CD4-positive, alpha-beta T cell treated with Interleukin-15 for 4 hours (primary cell): ENCODE results near the gene SAXO1.
"Not testable (repeated sequence)": the region's sequence is repeated elsewhere in the genome, so short reads cannot be mapped to it uniquely, and the experiment has no call there.

Experiments used
- DNase-seq: peaks from one replicate; pipeline ENCODE4 v3.0.0-alpha.2; 2020; ENCODE audit warnings: low spot score

Gene SAXO1

DNA sequence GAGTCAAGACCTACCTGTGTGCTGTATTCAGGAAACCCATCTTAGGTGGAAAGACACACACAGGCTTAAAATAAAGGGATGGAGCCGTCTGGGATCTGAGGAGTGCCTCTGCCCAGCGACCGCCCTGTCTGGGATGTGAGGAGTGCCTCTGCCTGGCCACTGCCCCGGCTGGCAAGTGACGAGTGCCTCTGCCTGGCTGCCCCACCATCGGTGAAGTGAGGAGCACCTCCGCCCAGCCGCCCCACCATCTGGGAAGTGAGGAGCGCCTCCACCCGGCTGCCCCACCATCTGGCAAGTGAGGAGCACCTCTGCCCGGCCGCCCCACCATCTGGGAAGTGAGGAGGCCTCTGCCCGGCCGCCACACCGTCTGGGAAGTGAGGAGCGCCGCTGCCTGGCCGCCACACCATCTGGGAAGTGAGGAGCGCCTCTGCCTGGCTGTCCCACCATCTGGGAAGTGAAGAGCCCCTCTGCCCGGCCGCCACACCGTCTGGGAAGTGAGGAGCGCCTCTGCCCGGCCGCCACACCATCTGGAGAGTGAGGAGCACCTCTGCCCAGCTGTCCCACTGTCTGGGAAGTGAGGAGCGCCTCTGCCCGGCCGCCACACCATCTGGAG lies 33.7 kb downstream of the SAXO1 start:
- no peak for DNase-seq

DNA sequence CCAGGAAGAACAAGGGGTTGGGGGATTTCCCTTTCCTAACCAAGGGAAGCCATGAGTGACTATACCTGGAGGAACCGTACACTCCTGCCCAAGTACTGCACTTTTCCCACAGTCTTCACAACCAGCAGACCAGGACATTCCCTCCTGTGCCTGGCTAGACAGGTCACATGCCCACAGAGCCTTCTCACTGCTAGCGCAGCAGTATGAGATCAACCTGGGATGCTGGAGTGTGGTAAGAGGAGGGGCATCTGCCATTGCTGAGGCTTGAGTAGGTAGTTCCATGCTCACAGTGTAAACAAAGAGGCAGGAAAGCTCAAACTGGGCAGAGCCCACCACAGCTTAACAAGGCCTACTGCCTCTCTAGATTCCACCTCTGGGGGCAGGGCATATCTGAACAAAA lies 35.9 kb downstream of the SAXO1 start:
- DNase-seq = no peak

DNA sequence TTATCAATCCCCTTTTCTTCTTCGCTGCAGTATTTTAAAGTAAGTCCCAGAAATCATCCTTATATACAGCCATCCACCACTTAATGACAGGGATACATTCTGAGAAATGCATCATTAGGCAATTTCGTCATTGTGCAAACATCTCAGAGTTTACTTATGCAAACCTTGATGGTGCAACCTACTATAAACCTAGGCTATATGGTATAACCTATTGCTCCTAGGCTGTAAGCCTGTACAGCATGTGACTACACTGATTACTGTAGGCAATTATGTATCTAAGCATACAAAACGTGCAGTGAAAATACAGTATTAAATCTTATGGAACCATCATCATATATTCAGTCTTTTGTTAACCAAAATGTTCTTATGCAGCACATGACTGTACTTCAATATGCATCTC lies 36.8 kb downstream of the SAXO1 start:
- DNase-seq = no peak

DNA sequence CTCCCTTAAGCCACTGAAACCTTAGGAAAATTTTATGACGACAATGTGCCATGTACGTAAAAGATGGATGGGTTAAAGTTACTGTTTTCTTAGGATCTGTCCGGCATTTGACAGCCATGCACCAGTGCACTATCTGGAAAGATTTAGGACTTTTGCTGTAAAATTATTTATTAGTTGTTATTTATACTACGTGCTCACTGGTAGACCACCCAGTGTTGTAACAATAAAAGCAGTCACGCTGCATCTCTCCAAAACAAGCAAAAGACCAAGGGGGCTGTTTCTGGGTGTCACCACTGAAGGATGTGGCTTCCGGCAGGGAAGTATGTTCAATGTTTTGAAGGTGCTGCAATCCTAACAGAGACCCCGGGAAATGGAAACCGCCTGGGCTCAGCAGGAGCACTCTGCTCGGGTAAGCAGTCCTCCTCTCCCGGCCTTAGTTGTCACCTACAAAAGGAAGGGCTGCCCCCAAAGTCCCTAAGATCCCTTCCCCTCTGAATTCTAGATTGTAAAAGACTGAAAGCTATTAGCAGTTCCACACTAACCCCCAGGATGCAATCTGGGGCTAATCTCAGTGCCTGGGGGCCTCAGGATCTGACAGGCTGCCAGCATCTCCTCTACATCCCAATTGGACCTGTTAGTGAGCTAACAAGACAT lies 38.6 kb downstream of the SAXO1 start:
- no peak for DNase-seq

DNA sequence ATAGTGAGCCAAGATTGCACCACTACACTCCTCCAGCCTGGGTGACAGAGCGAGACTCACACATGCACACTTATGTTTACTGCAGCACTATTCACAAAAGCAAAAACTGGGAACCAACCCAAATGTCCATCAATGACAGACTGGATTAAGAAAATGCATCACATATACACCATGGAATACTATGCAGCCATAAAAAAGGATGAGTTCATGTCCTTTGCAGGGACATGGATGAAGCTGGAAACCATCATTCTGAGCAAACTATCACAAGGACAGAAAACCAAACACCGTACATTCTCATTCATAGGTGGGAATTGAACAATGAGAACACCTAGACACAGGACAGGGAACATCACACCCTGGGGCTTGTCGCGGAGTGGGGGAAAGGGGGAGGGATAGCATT lies 41.8 kb downstream of the SAXO1 start:
- not testable (repeated sequence) for DNase-seq

DNA sequence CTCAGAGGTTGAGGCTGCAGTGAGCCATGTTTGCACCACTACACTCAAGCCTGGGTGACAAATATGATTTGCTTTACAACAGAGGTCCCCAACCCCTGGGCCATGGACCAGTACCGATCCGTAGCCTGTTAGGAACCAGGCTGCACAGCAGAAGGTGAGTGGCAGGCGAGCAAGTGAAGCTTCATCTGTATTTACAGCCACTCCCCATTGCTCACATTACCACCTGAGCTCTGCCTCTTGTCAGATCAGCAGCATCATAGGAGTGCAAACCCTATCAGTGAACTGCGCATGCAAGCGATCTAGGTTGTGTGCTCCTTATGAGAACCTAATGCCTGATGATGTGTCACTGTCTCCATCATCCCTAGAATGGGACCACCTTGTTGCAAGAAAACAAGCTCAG lies 42.5 kb downstream of the SAXO1 start:
- DNase-seq = no peak

DNA sequence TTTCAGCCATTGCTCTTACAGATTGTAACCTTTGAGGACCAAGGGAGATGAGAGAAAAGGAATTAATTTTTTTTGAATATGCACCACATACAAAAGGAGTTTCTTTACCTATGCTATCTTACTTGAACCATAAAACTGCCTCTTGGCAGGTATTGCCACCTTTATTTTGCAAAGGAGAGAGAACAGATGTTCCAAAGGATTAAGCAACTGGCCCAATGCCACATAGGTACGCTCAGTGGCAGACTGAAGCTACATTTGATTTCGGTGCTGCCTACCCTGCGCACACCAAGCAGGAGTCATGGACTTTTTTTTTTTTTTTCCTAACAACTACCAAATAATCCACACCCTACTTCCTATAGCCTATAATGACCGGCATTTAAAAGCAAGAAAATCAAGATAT lies 43.1 kb downstream of the SAXO1 start:
- no peak for DNase-seq

DNA sequence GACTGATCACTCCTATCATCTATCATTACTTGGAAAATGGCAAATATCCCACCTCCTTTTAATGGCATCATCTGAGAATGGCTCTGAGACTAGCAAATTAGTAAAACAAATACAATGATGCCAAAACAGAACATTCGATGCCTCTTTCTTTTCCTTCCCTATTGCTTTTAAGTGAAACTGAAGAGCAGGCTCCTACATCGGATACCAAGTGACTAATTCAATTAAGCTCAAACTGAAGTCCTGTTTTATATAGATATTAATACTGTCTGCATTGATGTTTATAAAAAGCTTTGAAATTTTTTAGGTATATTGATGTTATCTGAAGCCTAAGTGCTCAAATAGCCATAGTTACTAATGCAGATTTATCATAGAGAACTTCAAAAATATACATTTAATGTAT lies 43.9 kb downstream of the SAXO1 start:
- DNase-seq = no peak

DNA sequence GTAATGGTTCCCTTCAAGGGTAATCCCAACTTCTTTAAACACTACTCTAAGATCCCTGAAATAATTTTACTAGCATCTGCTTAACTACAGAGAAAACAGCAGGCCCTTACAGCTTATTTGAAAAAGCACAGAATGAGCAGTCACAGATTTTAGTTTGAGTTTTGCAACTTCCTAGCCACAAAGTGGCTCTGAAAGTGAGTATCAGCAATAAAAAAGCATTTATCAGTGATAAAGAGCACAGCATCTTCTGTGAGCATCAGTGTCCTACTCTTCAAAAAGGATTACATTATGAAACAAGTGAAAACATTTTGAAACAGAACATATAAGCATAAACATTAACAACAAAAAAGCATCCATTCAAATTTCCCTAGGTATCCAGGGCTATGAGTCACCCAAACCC lies 45.0 kb downstream of the SAXO1 start:
- DNase-seq = no peak

DNA sequence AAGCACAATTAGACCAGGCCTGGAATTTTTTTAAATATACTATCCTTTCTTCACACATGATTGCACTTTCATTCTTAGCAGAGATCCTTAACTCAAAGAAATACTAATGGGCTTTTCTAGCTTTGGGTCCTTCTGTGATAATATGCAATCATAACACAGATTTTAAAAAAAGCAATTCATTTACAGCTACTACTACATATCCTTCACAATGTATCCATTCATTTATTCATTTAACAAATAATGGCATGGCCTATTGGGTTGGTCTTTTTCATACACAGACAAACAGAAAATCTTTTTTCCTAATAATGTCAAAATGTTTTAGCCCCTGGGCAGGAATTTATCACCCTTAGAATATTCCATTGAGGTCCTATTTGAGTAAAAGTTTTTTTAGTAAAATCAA lies 47.0 kb downstream of the SAXO1 start:
- no peak for DNase-seq

DNA sequence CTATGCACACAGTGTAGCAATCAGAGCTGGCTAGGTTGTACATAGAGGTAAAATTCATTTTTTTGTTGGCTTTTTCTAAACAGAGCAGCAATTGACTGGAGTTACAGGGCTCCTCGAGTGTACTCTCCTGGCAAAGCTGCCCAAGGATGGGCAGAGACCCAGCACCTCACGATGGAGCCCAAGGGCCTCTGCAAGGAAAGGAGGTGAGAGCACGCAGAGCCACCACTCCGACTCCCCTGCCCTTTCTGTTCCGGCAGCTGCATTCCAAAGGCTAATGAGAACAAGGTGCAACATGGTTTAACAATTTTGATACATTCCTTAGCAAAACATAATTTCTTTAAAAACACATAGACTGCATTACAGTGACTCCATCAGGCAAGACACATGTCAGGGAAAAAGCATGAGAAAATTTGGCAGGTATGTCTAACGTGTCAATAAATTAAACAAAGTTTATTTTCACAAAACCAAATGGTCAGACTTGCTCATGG lies 47.5 kb downstream of the SAXO1 start:
- DNase-seq = no peak

DNA sequence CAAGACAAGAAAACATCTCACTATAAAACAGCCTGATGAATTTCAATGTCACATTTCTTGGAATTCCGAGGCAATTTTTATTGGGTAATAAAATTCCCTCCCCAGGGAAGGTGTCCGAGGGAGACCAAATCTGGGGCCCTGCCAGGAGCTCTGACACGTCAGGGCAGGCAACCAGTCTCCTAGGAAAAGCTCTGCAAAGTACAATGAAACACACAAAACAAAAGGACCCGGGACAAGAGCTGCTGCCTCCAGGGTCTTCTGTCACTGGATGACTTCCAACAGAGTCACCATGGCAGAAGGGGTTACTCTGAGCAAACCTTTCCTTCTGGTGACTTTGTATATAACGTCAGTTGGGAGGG lies 50.8 kb downstream of the SAXO1 start:
- DNase-seq = no peak

DNA sequence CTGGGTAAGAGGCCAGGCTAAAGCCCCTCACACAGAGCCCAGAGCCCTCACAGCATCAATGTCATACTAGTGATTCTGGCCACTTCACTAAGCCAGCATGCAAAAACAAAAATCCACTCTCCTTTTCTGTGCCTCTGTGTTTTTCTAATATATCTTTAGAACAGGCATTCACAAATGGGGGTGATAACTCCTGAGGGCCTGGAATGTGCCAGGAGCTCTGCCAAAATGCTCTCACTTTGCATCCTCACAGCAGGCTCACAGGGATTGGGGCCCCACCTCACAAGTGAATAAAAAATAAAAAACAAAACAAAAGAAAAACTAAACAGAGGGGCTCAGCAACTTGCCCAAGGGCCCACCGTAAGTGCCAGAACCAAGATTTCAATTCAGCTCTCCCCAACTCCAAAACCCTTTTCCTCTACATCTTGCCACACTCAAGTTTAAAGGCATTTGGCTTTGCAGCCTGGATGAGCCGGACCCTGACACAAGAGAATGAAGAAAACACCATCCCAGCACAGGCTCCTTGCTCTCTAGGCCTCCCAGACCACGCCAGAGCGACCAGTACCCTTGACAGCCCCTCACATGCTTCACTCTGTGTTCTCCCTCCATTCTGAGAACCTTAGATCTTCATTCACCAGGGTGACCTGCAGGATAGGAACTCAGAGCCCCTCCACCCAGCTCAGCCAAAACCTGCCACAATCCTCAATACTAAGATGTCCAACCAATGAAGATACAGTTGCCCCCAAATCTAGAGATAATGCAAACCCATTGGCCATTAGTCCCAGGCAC lies 51.3 kb downstream of the SAXO1 start:
- DNase-seq = no peak

DNA sequence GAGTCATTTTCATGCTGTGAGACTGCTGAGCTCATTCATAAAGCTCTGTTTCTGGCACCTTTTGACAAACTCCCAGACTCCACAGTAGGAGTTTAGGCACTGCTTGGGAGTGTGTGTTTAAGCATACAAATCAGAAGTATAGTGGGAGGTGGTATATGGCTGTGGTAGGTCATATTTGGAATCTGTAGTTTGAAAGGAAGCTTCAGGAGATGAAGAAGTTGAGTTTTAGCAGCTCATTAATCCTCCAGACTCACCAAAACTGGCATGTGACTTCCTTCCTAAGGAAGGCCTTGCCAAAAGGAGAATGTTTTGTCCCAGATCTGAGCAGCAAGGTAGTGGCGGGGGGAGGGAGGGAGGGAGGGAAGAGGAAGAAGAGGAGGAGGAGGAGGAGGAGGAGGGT lies 52.8 kb downstream of the SAXO1 start:
- no peak for DNase-seq

DNA sequence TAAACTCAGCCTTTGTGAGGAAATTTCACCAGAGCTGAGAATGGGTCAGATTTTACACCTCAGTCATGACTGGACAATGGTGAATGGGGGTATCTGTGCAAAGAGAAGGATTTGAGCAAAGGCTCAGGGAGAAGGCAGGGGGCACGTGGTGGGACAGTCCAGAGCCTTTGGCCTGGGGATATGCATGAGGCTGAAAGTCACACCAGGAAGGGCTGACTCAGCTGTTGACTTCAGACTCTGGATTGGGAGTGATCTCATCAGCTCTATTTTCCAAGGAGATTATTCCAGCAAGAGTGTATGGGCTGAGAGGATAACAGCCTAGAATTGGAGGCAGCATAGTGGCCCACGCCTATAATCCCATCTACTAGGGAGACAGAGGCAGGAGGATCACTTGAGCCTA lies 53.6 kb downstream of the SAXO1 start:
- DNase-seq = no peak

DNA sequence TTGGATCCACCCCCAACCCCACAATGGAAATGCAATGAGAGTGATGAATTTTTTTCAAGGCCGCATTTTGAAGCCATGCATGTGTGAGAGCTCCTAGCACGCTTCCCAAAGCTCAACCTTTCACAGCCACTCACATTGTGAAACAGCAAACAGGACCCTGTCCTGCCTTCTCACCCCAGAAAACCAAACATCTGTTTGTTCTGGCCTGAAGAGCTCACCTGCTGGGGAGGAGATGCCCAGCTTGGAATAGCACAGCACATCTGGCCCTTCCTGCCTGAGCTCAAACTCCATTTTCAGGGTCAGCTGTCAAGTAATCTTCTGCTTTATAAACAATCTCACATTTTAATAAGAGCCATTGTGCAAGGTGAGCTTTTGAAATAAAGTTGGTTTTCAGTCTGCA lies 54.8 kb downstream of the SAXO1 start:
- DNase-seq = no peak

DNA sequence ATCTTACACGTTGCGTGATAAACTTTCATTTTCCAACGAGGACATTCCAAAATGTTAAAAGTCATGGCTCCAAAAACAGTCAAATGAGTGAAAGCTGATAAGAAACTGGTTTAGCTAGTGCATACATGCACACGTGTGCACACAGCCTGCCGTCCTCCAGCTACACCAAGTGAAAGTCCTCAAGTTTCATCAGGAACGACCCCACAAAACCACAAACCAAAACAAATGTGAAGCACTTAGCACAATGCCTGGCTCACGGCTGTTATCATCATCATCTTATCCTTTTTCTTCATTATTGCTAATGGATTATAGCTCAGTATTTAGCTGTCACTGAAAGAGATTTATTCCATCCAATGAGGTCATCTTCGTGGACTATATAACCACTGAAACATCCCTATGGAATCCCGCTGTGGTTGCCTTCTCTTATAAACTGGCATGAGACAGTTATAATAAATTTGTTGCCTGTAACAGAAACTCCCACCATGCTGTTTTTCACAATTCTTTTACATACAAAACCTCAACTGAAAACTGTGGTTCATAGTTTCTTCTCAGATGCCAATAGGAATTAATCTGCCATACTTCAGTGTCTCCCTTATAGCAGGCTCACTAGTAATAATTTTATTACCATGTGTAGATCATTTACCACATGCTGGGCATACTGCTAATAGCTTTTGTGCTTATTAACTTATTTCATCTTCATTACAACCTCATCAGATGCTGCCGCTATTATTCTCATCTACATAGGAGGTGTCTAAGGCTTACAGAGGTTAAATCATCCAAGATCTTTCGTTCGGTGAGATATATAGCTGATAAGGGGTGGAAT lies 56.1 kb downstream of the SAXO1 start:
- DNase-seq = no peak

DNA sequence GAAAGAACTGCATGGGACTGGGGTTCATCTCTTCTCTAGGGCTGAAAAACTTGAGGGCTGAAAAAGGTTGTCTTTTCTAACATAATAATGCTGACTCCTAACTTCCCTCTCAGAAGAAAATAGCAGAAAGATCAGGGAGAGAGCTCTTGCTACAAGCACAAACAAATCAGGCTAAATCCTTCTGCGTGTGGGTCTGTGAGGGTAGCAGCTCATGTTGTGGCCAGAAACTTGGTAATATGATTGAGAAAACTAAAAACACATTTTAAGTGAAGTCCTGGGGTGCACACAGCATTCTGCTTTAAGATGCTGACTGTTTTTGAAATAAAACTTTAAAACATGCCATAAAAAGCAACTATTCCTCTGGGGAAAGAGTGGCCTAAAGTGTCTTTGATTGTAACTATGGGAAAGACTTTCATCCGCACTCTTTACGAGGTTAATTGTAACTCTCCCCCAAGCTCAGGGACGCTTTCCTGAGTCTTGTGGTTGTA lies 56.7 kb downstream of the SAXO1 start:
- no peak for DNase-seq

DNA sequence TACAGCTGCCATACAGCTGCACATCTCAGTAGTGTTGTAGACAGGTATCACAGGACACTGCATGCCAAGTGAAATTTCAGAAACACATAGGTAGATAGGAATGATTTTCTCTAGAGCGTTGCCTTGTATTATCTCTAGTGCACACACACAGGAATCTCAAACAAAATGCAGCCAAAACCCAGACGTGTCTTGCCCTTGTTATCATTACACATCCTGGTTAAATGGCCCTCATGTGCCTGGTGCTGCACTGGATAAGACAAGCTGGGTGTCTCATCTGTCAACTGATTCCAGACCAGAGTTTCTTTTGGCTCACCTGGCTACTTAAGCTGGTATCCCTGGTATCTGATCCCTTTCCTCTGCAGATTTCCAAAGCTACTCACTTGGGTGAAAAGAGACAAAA lies 59.7 kb downstream of the SAXO1 start:
- DNase-seq = no peak

DNA sequence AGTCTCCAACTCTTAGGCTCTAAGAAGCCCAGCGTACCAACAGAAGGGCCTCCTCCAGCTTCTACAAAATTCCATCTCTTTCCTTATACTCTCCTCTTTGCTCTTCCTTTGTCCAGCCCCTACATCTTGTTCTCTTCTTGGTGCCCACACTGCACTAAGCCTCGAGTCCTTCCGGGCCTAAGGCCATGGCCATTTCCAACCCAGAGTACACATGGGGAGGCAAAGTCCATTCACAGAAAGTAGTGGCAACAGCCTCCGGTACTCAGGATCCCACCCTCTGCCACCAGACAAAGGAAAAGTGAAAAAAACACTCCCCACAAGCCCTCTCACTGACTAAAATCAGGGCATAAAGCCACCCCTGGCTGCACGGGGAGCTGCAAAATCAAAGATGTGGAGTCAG lies 60.3 kb downstream of the SAXO1 start:
- no peak for DNase-seq

DNA sequence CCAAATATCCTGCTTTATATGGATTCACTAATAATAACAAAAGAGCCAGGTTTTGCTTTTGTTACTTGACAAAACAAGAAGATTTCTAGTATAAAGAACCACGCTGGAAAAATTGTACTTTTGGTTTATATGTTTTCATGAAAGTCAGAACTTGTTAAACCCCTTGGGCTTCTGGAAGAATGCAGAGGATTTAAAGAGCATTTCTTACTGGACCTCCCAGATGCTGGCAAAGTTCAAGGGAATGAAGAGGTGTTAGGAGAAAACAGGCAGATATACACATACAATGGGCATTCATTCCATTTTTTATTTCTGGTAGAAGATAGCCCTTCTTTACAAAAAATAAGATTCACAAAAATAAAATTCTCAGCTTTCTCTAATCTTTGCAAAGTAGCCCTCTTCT lies 61.1 kb downstream of the SAXO1 start:
- DNase-seq = no peak

DNA sequence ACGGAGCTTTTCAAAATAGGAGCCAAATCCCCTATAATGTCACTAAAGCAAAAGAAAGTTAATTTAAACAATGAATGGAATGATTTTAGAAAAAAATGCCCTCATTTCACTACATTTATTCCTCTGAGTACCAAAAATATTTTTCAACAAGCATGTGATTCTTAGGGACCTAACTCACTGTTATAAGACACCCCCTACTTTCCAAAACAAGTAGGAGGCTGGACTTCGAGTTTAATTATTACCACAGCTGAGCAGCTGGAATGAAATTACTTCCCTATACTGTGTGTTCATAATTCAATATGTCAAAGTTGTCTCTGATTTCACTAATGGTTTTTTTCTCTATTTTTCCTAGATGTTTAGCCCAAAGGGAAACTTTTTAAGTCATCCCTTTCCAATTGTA lies 61.6 kb downstream of the SAXO1 start:
- DNase-seq = no peak
